GM19438 (cell line): ENCODE data around the gene ABCA9.
"Not testable (repeated sequence)": the region's sequence is repeated elsewhere in the genome, so short reads cannot be mapped to it uniquely, and the experiment has no call there.

ENCODE experiments used
- ATAC-seq: cut with Tn5 transposase; IDR thresholded peaks from one replicate; pipeline ENCODE4 v1.9.1; 2021; ENCODE audit warnings: low read depth; ENCODE audit not compliant: unreplicated experiment

The ABCA9 gene

DNA sequence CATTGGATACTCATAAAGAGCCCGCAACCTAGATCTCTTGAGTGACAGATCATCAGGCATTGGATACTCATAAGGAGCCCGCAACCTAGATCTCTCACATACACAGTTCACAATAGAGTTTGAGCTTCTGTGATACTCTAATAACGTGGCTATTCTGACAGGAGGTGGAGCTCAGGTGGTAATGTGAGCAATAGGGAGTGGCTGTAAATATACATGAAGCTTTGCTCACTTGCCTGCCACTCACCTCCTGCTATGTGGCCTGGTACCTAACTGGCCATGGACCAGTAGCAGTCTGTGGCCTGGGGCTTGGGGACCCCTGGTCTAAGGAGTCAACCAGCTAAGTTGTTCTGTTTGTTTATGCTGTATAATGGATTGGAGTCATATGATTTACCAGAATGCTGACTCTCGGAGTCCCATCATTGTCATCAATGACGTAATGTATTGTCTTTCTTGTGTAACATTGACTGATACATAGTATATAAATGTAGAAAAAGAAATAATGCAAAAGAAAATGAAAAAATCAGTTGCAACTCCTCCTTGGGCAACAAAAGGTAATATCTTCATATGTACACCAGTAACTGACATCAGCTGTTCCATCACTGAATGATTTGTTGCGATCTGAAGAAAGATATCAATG, 17.5 kb downstream of the ABCA9 start:
- ATAC-seq, result no peak

DNA sequence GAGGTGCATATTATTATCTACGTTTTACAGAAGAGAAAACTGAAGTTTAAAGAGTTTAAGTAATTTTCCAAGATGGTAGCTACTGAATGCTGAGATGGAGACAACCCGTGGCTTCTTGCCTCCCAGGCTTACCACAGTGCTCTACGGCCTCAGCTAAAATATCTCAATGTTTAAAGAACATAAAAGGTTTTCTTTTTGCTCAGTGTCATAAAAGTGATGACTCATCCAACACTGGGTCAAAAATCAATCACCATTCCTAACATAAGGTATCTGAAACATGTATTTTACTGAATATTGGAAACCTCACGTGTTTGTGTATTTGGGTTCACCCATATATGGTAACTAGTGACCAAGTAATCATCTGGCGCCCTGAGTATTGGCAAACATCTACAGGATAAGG, 18.4 kb downstream of the ABCA9 start:
- no peak for ATAC-seq

DNA sequence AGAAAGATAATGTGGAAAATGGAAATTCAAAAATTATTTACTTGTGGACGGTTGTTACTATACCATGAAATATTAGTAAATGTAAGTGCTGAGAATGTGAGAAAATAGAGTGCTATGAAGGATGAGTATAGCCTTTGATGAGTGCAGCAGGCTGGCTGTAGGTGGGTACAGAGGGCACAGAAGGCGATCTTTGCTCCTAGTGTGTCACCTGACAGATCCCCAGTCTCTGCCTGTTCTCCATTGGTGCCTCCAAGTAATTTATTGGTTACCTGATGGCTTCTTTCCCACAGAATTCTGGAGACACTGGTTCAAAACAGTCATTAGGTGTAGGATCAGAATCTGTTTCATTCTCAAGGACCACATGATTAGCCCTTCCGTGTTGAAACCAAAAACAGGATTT, 28.9 kb downstream of the ABCA9 start:
- ATAC-seq, result no peak

DNA sequence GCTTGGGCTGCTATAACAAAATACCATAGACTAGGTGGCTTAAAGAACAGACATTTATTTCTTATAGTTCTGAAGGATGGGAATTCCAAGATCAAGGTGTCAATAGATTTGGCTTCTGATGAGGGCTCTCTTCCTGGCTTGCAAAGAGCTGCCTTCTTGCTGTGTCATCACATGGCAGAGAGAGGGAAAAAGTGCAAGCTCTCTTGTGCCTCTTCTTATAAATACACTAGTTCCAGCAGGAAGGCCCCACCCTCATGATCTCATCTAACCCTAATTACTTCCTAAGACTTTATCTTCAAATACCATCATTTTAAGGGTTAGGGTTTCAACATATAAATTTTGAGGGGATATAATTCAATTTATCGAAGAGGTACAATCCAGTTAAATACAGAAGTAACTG, 30.6 kb downstream of the ABCA9 start:
- ATAC-seq, result no peak

DNA sequence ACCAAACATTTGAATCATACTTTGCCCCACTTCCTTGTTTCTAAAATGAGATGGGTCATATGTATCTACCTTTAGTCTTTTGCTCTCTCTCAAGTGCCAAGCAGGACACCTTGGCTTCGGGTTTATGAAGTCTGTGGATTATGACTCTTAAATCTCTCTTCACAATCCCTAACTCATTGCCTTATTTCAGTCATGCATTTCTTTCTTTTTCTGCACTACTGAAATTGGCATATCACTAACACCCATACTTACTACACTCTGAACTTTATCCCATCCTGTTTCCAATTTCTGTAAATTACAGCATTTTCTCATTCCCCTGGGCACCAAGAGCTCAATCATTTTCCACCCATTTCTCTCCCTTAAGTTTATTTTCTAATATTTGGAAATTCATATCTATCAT, 42.0 kb downstream of the ABCA9 start:
- no peak for ATAC-seq

DNA sequence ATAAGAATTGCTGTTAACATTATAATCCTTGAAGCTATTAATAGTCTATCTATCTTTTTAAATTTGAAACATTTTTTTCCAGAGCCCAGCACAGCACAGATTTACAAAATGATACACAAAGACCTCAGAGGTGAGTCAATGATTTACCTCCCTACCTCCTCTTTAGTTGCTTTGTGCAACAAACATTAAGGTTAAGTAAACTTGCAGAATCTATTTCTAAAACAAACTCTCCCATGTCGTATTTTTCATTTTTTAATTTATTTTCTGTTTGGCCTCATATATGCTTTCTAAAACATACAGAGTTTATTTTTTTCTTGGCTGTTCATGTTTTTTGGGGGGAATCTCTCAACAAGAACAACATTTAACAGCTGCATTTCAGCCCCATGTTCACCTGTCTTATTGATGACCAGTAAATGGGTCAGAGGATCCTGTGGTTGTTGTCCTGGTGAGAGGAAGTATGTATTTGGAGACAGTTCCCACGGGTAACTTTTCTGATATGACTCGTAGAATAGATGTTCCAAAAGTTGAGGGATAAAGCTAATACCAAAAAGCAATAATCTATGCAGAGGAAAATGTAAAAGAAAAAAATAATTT, 42.6 kb downstream of the ABCA9 start:
- no peak for ATAC-seq

DNA sequence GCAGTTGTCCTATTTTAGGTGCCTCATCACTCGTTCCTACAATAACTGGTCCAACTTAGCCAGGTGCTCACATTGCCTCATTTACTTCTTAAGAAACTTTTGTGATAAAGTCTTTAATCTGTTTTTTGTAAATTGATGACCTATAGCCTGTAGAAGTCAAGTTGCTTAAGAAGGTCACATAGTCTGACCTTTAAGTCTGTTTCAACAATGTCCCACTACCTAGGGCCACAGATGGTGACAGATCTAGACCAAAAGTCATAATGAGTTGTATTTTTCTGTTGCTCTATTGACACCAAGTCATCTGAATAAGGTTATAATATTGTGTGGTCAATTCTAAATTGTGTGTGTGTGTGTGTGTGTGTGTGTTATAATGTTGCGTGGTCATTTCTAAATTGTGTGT, 45.1 kb downstream of the ABCA9 start:
- ATAC-seq, result no peak

DNA sequence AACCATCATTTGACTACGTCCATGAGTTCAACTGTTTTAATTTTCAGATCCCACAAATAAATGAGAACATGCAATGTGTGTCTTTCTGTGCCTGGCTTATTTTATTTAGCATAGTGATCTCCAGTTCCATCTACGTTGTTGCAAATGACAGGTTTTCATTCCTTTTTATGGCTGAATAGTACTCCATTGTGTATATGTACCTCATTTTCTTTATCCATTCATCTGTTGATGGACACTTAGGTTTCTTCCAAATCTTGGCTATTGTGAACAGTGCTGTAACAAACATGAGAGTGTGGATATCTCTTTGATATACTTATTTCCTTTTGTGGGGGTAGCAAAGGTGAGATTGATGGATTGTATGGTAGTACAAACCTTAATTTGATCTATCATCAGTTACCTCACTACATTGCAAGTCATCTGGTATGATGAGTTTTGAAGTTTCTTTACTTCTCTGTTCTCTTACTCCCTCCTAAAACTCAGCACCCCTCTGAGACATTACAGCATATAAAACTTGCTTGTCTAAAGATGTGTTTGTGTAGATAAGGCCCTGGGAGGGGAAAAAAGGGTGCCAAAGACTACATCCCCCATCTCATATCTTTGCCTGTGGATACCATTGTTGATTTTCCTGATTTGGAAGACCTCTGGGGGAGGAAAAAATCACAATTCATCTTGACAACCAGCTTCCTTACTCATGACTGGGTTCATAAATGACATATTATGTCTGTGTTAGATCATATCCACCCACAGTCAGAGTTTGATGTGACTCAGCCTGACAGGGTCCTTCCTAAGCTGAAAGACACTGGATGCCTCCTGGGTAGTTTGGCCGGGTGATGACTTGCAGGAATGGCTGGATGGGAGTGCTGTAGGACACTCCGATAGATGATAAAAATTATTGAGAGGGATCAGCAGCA, 47.6 kb downstream of the ABCA9 start:
- ATAC-seq, result no peak

DNA sequence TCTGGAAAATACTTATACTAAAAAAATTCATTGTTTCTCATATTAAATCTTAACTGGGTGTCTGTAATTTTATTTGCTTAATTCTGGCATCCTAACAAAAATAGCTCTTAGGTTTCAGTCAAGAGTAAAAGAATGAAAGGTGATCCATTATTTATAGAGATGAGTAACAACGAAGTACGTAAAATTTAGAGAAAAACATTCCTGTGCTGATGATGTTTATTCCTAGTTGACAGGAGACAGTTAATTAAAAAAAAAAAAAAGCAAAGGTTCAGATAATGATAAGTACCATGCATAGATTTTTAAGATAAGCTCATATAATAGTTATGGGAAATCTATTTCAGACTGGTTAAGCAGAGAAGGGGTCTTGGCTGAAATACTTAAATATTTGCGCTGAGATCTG, 50.8 kb downstream of the ABCA9 start:
- no peak for ATAC-seq

DNA sequence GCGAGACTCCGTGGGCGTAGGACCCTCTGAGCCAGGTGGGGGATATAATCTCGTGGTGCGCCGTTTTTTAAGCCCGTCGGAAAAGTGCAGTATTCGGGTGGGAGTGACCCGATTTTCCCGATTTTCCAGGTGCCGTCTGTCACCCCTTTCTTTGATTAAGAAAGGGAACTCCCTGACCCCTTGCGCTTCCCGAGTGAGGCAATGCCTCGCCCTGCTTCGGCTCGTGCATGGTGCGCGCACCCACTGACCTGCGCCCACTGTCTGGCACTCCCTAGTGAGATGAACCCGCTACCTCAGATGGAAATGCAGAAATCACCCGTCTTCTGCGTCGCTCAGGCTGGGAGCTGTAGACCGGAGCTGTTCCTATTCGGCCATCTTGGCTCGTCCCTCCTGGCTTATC, 56.0 kb downstream of the ABCA9 start:
- ATAC-seq, result not testable (repeated sequence)

DNA sequence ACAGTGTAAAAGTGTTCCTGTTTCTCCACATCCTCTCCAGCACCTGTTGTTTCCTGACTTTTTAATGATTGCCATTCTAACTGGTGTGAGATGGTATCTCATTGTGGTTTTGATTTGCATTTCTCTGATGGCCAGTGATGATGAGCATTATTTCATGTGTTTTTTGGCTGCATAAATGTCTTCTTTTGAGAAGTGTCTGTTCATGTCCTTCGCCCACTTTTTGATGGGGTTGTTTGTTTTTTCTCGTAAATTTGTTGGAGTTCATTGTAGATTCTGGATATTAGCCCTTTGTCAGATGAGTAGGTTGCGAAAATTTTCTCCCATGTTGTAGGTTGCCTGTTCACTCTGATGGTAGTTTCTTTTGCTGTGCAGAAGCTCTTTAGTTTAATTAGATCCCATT, 61.0 kb downstream of the ABCA9 start:
- not testable (repeated sequence) for ATAC-seq

DNA sequence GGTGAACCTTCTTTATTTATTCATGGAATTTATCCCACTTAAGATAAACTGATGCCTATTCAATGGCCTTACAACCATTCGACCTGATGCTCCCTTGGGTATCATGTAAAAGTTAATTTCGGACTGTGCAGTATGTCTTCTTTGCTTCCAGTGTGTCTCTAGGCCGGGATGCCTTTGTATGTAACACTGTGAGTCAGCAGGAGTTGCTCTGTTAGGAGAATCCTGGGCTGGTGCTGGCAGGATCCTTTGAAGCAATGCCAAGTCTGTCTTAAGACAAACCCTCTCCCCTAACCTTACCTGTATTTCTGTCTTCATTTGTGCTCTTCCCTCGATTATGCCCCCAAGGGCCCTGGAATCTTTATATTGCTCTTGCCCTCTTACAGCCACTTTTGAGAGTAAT, 67.6 kb downstream of the ABCA9 start:
- no peak for ATAC-seq

DNA sequence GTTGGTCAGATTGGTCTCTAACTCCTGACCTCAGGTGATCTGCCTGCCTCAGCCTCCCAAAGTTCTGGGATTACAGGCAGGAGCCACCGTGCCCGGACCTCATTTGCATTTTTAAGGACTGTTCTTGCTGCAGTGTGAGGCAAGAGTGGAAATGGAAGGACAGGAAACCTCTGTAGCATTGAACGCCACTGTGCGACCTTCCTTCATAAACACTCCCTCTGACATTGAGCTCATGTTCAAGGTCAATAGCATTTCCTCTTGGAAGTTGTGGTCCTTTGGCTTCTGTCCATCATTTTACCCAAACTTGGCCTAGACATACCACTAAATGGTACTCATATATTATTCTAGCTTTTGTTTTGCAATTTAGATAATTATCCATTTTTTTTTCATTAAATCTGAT, 72.8 kb downstream of the ABCA9 start:
- no peak for ATAC-seq

DNA sequence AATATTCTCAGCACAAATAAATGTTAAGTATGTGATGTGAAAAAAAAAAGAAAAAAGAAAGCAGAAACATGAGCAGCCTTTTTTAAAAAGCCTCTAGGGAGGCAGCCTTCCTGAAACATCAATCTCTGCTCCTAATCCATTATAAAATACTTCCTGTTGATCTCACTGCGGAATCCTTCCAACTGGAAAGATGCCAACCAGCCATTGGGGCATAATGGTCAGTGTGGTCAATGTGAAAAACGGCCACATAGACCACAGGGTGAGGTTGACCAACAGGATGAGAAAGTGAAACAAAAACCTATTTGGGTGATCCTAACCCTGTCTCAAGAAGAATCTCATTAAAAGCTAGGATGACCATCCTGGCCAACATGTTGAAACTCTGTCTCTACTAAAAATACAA, 79.4 kb downstream of the ABCA9 start:
- no peak for ATAC-seq

DNA sequence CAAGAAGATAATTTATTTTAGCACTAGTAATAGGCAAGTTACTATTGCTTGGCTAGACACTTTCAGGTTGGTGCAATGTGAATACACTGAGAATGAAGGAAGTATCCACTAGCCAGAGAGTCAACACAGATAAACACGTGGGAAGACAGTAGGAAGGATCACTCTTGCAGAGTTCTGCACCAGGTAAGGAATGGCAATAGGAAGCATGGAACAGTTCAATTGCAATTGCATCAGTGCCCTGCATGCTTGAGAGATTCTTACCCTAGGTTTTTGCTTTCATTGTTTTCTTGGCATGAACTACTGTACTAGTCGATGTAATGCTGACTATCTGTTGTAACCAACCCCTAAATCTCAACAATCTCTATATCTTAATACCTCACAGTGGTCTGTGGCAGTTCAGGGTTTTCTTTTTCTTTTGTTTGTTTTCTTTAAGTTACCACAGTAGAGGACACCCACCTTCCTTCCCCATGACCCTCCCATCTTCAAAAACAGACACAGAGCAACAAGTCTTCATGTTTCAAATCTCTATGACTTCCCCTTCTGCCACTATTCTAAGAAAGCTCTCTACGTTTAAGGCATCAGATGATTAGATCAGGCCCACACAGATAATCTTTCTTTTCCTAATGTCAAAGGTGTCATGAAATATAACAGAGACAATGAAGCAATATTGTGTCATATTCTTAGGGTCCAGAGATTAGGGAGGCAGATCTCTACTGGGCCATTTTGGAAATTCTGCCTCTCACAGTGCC, 87.5 kb downstream of the ABCA9 start:
- no peak for ATAC-seq

DNA sequence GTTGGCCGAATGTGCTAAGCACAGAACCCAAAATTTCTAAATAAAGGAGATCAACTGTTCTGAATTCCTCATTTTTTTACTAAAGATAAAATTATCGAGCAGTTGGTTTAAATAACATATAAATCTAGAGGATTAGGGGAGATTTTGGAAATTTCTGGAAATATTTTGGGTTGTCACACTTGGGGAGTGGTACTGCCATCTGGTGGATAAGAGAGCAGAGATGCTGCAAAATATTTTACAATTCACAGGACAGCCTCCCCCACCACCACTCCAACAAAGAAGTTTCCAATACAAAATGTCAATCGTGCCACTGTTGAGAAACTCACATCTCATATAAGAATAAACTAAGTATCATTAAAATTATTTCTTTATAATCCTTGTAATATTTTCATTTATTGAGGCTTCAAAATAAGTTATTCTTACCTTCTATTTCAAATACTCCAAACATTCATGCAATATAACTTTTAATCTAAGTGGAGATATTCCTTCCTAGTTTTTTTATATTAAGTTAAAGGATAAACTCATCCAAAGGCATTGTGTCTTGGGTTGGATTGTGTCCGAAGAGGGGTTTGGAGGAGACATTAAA, 88.5 kb downstream of the ABCA9 start:
- ATAC-seq, result no peak

DNA sequence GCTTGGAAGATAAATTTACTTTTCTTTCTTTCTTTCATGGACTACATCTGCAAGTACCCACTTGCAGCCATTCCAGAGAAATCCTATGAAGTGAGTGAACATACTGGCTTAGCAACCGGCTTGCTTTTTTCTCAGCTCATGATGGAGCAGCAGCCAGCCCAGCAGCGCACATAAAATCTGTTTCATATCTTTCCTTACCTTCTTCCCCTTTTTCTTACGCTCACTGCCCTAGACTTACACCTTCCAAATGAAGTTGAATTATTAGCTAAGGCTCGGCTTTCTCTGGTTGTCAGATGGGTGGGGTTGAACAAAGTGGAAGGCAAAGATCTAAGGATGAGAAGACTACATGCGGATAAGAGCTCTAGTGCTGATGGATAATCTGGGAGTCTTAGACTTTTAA, 91.6 kb downstream of the ABCA9 start:
- ATAC-seq, result no peak

DNA sequence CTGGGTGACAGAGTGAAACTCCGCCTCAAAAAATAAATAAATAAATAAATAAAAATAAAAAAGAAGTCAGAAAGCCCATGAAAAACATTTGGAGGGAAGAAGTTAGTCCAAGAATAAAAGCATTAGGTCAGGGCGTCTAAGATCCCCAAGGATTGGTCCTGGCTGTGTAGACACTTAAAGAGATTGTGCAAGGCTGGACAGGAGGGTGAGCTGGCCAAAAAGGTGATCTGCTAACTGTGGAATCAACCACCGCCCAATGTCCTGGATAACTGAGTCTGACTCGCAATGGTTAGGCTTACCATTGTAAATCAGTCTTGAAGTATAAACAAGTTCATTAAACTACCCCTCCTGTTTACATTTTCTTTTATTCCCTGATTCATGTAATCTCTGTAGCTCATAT, 96.8 kb downstream of the ABCA9 start:
- no peak for ATAC-seq

DNA sequence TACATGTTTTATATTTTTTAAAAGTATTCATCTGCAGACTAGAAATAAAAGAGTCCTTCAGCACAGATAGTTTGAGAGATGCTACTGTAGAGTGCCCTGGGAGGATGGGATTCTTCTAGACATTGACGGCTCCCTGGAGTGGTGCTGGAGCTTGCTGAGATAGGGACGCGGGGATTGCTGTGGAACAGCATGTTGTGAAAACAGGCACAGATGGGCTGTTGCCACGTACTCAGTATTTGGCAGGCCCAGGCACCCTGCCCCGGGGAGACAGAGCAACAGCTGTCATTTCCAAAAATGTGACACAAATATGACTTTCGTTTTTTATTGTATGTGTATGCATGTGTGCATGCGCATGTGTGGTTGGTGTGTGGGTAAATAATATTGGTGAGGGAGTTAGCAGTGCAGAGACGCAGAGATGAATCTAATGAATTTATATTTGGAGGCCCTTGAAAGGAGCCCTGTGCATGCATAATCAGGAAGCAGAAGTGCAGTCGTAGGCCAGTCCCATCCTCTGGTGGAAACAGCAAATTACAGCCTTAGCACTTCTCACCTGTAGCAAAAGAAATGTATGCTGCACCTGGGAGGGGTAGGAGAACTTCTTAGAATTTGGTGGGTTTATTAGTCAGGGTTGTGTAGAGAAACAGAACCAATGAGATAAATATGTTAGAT, 99.4 kb downstream of the ABCA9 start:
- no peak for ATAC-seq

DNA sequence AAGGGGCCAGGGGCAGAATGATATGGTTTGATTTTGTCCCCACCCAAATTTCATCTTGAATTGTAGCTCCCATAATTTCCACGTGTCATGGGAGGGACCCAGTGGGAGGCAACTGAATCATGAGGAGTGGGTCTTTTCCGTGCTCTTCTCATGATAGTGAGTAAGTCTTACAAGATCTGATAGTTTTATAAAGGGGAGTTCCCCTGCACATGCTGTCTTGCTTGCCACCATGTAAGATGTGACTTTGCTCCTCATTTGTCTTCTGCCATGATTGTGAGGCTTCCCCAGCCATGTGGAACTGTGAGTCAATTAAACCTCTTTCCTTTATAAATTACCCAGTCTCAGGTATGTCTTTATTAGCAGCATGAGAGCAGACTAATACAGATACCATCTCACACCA, 101.6 kb downstream of the ABCA9 start:
- ATAC-seq, result not testable (repeated sequence)
